Activated CD8-positive, alpha-beta memory T cell treated with anti-CD3 and anti-CD28 coated beads for 1 hour (primary cell): ENCODE results near the gene COX6B2.

ENCODE experiments used
- DNase-seq, 2 donors: peaks; one replicate each; pipeline ENCODE4 v3.0.0-alpha.2; 2020; ENCODE audit warnings: low read depth in 1 of 2; ENCODE audit errors: extremely low read depth in 1 of 2

COX6B2 gene

DNA sequence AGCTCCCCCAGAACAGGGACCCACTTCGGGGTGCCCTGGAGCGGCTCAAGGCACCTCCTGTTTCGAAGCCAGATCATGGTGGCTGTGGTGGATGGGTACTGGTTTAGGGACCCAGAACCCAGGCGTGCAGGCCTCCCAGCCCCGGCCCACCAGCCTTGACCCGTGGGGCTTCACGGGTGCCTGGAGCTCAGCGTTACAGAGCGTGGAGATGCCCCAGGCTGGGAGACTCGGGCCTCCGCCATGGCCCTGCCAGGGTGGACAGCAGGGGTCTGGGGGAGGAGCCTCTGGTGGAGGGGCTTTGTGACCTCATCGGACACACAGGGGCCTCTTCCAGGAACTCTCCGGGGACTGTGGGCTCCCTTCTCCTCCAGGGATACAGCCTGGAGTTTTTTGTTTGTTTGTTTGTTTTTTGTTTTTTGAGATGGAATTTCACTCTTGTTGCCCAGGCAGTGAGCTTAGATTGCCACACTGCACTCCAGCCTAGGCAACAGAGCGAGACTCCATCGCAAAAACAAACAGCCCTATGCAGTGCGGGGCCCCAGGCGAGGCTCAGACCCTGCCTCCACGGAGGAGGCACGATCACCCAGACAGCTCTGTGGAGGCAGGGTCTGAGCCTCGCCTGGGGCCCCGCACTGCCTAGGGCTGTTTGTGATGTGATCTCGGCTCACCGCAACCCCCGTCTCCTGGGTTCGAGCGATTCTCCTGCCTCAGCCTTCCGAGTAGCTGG, 8.6 kb upstream of the COX6B2 start, which contains the start of gene GARIN5B:
Gene GARIN5B, minus strand, starts transcription at position 271 of the 727 bp plus-strand sequence. Its CDS starts 194 bp downstream, at position 77.
- DNase-seq, result no peak

GRCh38 chr19:55362174-55362989, 7.9 kb upstream of the COX6B2 start:
- DNase-seq, result no peak

DNA sequence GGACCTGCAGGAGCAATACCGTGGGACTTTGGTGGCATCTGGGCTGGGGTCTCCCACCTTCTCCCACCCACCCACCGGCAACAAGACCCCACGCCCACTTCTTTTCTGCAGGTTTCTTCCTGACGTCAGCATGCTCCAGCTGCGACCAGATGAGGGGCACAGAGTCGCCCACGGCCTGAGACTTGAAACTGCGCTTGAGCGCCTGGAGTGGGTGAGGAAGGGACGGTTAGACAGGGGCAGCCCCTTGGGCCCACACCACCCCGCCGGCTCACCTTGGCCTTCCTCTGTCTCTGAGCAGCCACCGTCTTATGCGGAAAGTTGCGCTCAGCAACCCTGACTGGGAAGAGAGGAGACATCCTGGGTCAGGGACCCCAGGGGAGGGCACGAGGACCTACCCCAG, 6.4 kb upstream of the COX6B2 start:
- no peak for DNase-seq

GRCh38 chr19:55358943-55359908, 4.7 kb upstream of the COX6B2 start:
- DNase-seq, result no peak

- no peak for DNase-seq
Observed at GRCh38 chr19:55358493-55358892, 4.0 kb upstream of the COX6B2 start.

GRCh38 chr19:55355213-55355821, 798 bp upstream of the COX6B2 start:
- DNase-seq, result no peak

GRCh38 chr19:55353803-55354697, 469 bp downstream of the COX6B2 start:
- DNase-seq, result peak in 1 of 2 donors; percentile 49

DNA sequence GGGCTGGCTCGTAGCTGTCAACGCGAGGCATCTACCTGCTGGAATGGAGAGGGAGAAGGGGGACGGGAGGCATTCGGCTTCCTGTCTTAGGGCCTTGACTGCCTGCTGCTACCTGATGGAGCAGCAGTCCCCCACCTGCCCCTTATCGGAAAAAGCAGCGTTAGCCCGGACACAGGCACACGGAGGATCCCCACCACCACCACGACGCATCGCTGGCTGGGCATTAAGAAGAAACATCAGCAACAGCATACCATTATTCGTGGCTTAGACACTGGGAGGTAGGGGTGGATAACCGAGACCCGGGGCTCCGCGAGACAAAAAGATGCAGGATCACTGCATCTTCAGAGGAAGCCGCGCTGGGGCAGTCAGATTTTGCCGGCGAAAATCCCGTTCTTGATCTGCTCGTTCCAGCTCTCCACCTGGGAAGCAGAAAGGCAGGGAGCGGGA, 1.1 kb downstream of the COX6B2 start:
- no peak for DNase-seq

- DNase-seq, result no peak
Observed at GRCh38 chr19:55352549-55353145, 1.9 kb downstream of the COX6B2 start.

DNA sequence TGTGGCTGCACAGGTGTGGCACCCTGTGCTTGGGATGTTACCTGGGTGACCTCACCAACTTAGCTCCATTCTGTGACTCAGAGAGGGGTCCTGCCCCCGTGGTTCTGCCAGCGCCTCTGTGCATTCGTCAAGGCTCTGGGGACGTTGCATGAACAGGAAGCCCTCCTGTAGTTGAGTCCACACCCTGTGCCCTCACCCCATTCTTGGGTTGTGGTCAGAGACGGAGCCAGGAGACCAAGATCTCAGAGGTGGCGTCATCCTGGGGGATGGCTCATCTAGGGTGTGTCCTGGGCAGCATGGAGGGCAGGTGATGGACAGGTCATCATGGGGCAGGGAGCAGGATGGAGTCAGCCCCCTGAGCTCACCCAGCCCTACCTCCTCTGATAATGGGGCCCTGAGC, 2.5 kb downstream of the COX6B2 start:
- DNase-seq, result no peak

DNA sequence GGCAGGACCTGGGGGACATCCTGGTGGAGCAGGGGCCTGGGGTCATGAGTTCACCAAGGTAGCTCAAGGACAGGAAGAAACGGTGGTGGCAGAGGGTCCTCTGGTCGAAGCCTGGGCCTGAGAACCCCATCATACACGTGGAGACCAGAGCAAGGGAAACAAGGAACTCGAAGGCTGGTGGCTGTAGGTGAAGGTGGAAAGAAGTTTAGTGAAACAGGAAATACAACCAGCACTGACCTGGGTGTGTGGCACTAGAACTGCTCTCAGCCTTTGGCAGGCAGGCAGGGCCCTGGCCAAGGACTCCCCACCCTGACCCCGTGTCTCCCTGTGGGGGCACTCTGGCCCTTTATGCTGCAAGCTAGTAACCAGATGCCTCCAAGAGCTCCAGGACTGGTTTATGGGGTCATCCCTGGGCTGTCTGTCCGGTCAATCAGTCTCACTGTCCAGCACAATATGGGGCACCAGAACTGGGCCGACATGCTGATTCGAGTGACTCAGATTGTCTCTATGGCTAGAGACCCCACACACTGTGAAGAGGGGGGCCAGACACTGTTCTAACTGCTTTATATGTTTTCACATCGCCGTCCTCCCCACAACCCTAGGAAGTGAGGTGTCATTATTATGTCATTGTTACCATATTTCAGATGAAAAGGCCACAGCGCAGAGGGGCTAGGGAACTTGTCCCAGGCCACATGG, 3.8 kb downstream of the COX6B2 start:
- no peak for DNase-seq

DNA sequence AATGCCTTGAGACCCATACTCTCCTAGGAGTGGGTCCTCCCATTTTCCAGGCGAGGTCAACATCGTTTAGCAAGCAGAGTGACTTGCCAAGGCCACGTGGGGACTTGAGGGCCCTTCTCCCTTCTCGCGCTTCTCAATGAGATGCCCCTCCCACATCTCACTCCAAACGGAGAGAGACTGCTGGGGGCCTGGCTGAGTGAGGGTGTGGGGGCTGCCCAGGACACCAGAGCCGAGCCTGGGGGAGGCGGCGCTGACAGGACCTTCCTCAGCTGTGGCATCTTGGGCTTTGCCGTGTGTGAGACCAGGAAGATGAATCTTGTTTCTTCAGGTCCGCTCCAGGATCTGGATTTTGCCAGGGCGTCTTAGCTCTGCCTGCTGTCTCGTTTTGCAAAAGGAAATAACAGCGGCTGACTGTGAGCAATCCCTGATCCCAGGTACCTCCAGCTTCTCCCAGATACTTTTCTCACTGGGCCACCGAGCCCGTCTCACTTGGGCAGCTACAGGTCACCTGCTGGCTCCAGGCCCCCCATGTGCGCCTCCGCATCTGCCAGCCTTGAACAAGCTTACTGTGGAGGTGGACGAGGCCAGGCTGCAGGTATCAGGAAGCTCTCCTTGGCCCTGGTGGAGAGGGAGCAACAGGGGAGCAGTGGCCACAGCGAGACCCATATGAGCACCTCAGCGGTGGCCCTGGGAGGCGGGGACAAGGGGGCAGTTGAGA, 6.0 kb downstream of the COX6B2 start:
- no peak for DNase-seq

DNA sequence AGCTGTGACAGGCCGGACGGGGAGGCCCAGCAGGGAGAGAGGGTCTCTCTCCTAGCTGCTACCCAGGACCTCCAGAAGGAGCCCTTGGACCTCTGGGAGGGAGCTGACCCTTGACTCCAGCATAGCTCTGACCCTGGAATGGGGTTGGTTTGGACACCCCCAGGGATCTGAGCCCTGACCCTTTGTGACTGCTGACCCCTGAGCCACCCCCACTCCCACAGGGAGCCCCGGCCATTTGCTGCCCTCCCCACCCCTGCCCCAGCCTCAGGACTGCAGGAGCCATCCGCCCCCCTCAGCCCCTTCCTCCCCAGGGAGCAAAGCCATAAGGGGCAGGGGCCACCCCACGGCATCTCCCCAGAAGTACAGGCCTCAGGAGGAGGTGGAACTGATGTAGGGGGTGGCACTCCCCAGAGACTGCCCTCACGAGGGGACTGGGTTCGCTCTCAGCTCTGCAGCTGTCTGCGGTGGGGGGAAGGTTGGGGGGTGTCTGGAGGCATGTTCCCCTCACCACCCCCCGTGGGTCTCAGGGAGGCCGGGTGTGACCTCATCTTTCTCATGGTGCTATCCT, 7.0 kb downstream of the COX6B2 start:
- no peak for DNase-seq

- DNase-seq, result no peak
Observed at GRCh38 chr19:55346725-55347441, 7.6 kb downstream of the COX6B2 start.

DNA sequence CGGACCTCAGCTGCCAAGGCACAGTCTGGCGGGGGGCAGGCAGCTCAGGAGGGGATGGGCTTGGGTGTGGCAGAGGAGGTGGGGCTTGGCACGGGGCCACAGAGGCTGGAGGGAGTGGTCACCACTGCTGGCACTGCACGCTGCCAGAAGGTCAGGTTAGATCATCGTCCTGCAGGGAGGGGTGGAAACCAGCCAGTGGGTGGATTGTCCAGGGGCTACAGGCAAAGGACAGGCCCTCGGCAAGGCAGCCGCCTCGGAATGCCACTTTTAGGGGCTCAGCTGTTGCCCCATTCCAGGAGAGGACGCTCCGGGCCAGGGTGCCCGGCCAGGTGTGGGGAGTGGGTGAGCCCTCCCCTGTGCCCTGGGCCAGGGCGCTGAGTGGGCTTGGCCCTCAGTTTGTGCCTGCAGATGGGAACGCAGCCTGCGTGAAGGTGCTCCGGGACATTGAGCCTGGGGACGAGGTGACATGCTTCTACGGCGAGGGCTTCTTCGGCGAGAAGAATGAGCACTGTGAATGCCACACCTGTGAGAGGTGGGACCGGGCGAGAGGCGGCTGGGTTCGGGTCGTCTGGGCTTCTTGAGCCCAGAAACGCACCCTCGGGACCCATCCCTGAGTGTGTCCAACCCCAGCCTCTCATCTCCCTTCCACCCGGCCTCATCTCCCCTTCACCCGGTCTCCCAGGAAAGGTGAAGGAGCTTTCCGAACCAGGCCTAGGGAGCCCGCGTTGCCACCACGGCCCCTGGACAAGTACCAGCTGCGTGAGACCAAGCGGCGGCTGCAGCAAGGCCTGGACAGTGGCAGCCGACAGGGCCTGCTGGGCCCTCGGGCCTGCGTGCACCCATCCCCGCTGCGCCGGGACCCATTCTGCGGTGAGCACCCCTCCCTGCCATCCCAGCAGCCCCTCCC, 8.4 kb downstream of the COX6B2 start:
- no peak for DNase-seq
